ENCODE data around the gene SDHA. TPM values are rescaled to one million over a fixed set of nuclear protein-coding genes. Genes with fewer than 3 reads are reported as not detected.
"Not testable (repeated sequence)": the region's sequence is repeated elsewhere in the genome, so short reads cannot be mapped to it uniquely, and the experiment has no call there.

Gene SDHA
- total and polyA plus RNA-seq, 2 of the 13 experiments (the other 11 are each of a cell fraction or from before 2014, with no cell fraction given), result 185 to 240 TPM

DNA sequence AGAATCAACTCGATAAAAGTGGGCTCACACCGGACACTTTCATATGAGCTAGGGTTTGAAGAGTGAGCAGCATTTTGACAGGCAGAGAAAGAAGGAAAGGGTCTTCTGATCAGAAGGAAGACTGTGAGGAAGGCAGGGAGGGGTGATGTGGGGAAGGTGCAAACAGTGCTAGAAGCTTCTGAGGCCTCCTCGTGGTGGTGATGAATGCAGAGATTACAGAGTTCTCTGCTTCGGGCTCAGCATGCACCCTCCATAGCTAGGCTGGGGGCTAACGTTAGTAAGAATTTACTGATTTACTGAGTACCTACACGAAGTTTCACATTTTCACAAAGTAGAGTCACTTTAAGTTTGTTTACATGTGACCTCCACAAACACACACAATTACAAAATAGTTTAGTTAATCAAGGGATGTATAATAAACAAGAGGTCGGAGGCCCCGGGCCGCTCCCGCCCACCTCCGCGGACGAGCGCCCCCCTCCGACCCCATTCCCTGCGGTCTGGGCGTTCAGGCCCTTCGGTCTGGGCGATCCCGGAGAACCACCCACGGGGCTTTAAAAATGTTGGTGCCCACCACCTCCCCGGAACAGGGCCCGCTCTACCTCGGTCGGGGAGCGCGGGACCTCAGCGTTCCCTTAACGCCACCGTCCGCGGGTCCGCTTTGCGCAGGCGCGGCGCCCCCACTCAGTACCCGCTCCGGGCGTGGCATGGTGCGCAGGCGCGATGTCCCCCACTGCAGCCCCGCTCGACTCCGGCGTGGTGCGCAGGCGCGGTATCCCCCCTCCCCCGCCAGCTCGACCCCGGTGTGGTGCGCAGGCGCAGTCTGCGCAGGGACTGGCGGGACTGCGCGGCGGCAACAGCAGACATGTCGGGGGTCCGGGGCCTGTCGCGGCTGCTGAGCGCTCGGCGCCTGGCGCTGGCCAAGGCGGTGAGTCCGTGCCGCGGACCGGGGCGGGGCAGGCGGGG lies at the start of gene SDHA, which contains the start of gene CCDC127 (continued):
- TF ChIP-seq TAF1 (CRISPR knock-in tag; IDR thresholded peaks at IDR 0.05), result peak; percentile 52
- TF ChIP-seq, protein P1, sequence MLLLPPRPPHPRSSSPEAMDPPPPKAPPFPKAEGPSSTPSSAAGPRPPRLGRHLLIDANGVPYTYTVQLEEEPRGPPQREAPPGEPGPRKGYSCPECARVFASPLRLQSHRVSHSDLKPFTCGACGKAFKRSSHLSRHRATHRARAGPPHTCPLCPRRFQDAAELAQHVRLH (CRISPR knock-in tag; IDR thresholded peaks at IDR 0.05; ENCODE audit: borderline replicate concordance, low read depth), result 0 out of 2 replicates have a peak, but pooled peaks have one; percentile 57
- 0 out of 2 replicates have a peak, but pooled peaks have one; percentile 4 for TF ChIP-seq HBP1 (CRISPR knock-in tag; IDR thresholded peaks at IDR 0.05; ENCODE audit: low read depth)
- TF ChIP-seq DRAP1 (CRISPR knock-in tag; IDR thresholded peaks at IDR 0.05), result peak; percentile 72
- peak; percentile 41 for TF ChIP-seq CHD2 (IDR thresholded peaks at IDR 0.05; ENCODE audit: low read depth, low read length)
- peak; percentile 80 for TF ChIP-seq POLR2G (IDR thresholded peaks at IDR 0.05; ENCODE audit: low read depth, low read length)
- TF ChIP-seq ZBTB38 (CRISPR knock-in tag; IDR thresholded peaks at IDR 0.05), result 0 out of 2 replicates have a peak, but pooled peaks have one; percentile 32
- TF ChIP-seq TARDBP (CRISPR knock-in tag; IDR thresholded peaks at IDR 0.05), result 0 out of 2 replicates have a peak, but pooled peaks have one; percentile 19
- TF ChIP-seq, protein P2, sequence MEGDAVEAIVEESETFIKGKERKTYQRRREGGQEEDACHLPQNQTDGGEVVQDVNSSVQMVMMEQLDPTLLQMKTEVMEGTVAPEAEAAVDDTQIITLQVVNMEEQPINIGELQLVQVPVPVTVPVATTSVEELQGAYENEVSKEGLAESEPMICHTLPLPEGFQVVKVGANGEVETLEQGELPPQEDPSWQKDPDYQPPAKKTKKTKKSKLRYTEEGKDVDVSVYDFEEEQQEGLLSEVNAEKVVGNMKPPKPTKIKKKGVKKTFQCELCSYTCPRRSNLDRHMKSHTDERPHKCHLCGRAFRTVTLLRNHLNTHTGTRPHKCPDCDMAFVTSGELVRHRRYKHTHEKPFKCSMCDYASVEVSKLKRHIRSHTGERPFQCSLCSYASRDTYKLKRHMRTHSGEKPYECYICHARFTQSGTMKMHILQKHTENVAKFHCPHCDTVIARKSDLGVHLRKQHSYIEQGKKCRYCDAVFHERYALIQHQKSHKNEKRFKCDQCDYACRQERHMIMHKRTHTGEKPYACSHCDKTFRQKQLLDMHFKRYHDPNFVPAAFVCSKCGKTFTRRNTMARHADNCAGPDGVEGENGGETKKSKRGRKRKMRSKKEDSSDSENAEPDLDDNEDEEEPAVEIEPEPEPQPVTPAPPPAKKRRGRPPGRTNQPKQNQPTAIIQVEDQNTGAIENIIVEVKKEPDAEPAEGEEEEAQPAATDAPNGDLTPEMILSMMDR (CRISPR knock-in tag; IDR thresholded peaks at IDR 0.05), result peak; percentile 69
- TF ChIP-seq ZNF607 (CRISPR knock-in tag; IDR thresholded peaks at IDR 0.05; ENCODE audit: borderline replicate concordance), result peak; percentile 35; the same call in 1 of the 2 replicates
- peak; percentile 41 for TF ChIP-seq ZNF777 (CRISPR knock-in tag; IDR thresholded peaks at IDR 0.05)
- TF ChIP-seq MAZ (IDR thresholded peaks at IDR 0.05; ENCODE audit: borderline replicate concordance, low read depth, low read length), result peak; percentile 79
- peak; percentile 70; the same call in 1 of the 2 replicates for TF ChIP-seq MAZ (CRISPR knock-in tag; IDR thresholded peaks at IDR 0.05; ENCODE audit: low read depth)
- peak; percentile 47; the same call in 1 of the 2 replicates for TF ChIP-seq SMAD1 (CRISPR knock-in tag; IDR thresholded peaks at IDR 0.05; ENCODE audit: borderline replicate concordance, low read depth)
- TF ChIP-seq, protein P3, sequence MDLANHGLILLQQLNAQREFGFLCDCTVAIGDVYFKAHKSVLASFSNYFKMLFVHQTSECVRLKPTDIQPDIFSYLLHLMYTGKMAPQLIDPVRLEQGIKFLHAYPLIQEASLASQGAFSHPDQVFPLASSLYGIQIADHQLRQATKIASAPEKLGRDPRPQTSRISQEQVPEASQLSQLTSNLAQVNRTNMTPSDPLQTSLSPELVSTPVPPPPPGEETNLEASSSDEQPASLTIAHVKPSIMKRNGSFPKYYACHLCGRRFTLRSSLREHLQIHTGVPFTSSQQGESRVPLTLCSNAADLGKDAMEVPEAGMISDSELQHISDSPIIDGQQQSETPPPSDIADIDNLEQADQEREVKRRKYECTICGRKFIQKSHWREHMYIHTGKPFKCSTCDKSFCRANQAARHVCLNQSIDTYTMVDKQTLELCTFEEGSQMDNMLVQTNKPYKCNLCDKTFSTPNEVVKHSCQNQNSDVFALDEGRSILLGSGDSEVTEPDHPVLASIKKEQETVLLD (CRISPR knock-in tag; IDR thresholded peaks at IDR 0.05; ENCODE audit: low read depth), result peak; percentile 66; the same call in 1 of the 2 replicates
- TF ChIP-seq, protein P4, sequence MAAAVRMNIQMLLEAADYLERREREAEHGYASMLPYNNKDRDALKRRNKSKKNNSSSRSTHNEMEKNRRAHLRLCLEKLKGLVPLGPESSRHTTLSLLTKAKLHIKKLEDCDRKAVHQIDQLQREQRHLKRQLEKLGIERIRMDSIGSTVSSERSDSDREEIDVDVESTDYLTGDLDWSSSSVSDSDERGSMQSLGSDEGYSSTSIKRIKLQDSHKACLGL (CRISPR knock-in tag; IDR thresholded peaks at IDR 0.05), result peak; percentile 68; the same call in 1 of the 2 replicates
- peak; percentile 29; the same call in 1 of the 2 replicates for TF ChIP-seq YEATS2 (CRISPR knock-in tag; IDR thresholded peaks at IDR 0.05; ENCODE audit: borderline replicate concordance)
- not testable (repeated sequence) for TF ChIP-seq NR2F6 (IDR thresholded peaks at IDR 0.05)
- TF ChIP-seq NR2F6 (CRISPR knock-in tag; IDR thresholded peaks at IDR 0.05), result peak; percentile 6; the same call in 1 of the 2 replicates
- TF ChIP-seq ZSCAN25 (CRISPR knock-in tag; IDR thresholded peaks at IDR 0.05), result 0 out of 2 replicates have a peak, but pooled peaks have one; percentile 10
- peak; percentile 37; the same call in 1 of the 2 replicates for TF ChIP-seq PHF20 (CRISPR knock-in tag; IDR thresholded peaks at IDR 0.05)
- peak; percentile 77; the same call in 1 of the 2 replicates for TF ChIP-seq HOXA9 (CRISPR knock-in tag; IDR thresholded peaks at IDR 0.05; ENCODE audit: borderline replicate concordance)
- TF ChIP-seq POLR2A (IDR thresholded peaks at IDR 0.05; ENCODE audit: insufficient read depth in 1 of 2, low read depth in 2 of 2, low read length in 2 of 2), result peak; percentile 58 to 84; a peak in 3 of 4 replicates
